Mucosa of rectum (tissue), 2 donors: Measurements from ENCODE around the gene GRIP2.

Experiments used
- H3K27ac ChIP-seq, 2 donors: one replicate each; pipeline ENCODE4 v1.7.0; 2013; ENCODE audit warnings: inconsistent platforms in 2 of 2, low read depth in 2 of 2, low read length in 2 of 2
- H3K27me3 ChIP-seq, 2 donors: one replicate each; pipeline ENCODE4 v1.7.0; 2013; ENCODE audit warnings: low read length in 2 of 2; ENCODE audit not compliant: control insufficient read depth in 2 of 2, insufficient read depth in 2 of 2
- H3K36me3 ChIP-seq, 2 donors: one replicate each; pipeline ENCODE4 v1.7.0; 2013; ENCODE audit warnings: low read length in 2 of 2; ENCODE audit not compliant: control insufficient read depth in 2 of 2, insufficient read depth in 2 of 2
- H3K4me1 ChIP-seq, 2 donors: one replicate each; pipeline ENCODE4 v1.7.0; 2013; ENCODE audit warnings: low read length in 2 of 2, mild to moderate bottlenecking in 1 of 2; ENCODE audit not compliant: control insufficient read depth in 2 of 2, insufficient read depth in 2 of 2
- H3K4me3 ChIP-seq, 2 donors: one replicate each; pipeline ENCODE4 v1.7.0; 2013; ENCODE audit warnings: low read length in 2 of 2
- H3K9ac ChIP-seq, 2 donors: one replicate each; pipeline ENCODE4 v1.7.0; 2013; ENCODE audit warnings: low read length in 2 of 2, low read depth in 1 of 2, mild to moderate bottlenecking in 1 of 2
- H3K9me3 ChIP-seq, 2 donors: one replicate each; pipeline ENCODE4 v1.7.0; 2013; ENCODE audit warnings: low read length in 2 of 2; ENCODE audit not compliant: control insufficient read depth in 2 of 2
- donor health status: healthy.
- donor health status: Normal muscosa, but diverticular disease.

The GRIP2 gene

GRCh38 chr3:14448756-14449727 is 91.1 kb downstream of the GRIP2 start:
- Histone ChIP-seq H3K36me3 (peaks cover 10 to 40% of the 10 kb centered on the region in 2 donors), H3K4me1 (peaks cover 10 to 23% of the 10 kb centered on the region in 2 donors), H3K27ac (no peak overlapping the region), H3K27me3 (no peaks in the 10 kb centered on the region), H3K9me3 (no peaks in the 10 kb centered on the region), H3K4me3 (no peak overlapping the region), H3K9ac (no peak overlapping the region)

DNA sequence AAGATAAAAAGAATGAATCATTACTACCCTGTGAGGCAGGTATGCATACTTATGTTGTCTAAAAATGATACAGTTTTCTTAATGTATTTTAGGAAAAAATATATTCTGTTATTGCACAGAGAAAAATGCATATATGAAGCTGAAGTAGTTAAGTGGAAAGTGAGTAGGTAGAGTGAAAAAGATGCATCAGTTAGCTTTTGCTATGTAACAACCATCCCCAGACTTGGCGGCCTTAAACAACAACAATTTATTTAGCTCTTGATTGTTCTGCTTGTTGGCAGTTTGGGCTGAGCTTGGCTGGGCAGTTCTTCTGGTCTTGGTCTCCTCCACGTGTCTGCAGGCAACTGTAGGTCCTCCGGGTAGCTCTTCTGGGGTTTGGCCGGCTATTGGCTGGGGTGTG is 92.1 kb downstream of the GRIP2 start:
- H3K4me1 ChIP-seq: peaks cover 10 to 13% of the 10 kb centered on the region in 2 donors
- H3K27ac ChIP-seq: no peak overlapping the region
- H3K9ac ChIP-seq: no peak overlapping the region
- no peaks in the 10 kb centered on the region for H3K9me3 ChIP-seq
- H3K36me3 ChIP-seq: peaks cover 10 to 40% of the 10 kb centered on the region in 2 donors
- H3K4me3 ChIP-seq: no peak overlapping the region
- no peaks in the 10 kb centered on the region for H3K27me3 ChIP-seq

GRCh38 chr3:14446988-14447570 is 93.1 kb downstream of the GRIP2 start:
- H3K4me1 ChIP-seq: peaks cover 3 to 5% of the 10 kb centered on the region in 2 donors
- no peak overlapping the region for H3K4me3 ChIP-seq
- H3K27ac ChIP-seq: no peak overlapping the region
- no peak overlapping the region for H3K9ac ChIP-seq
- H3K36me3 ChIP-seq: peaks cover 10 to 40% of the 10 kb centered on the region in 2 donors
- H3K27me3 ChIP-seq: no peaks in the 10 kb centered on the region
- no peaks in the 10 kb centered on the region for H3K9me3 ChIP-seq

GRCh38 chr3:14445773-14446172 is 94.4 kb downstream of the GRIP2 start:
- Histone ChIP-seq H3K9ac (no peak overlapping the region), H3K9me3 (no peaks in the 10 kb centered on the region), H3K36me3 (peaks cover 8 to 38% of the 10 kb centered on the region in 2 donors), H3K27me3 (no peaks in the 10 kb centered on the region), H3K27ac (no peak overlapping the region), H3K4me1 (no peaks in the 10 kb centered on the region), H3K4me3 (no peak overlapping the region)

DNA sequence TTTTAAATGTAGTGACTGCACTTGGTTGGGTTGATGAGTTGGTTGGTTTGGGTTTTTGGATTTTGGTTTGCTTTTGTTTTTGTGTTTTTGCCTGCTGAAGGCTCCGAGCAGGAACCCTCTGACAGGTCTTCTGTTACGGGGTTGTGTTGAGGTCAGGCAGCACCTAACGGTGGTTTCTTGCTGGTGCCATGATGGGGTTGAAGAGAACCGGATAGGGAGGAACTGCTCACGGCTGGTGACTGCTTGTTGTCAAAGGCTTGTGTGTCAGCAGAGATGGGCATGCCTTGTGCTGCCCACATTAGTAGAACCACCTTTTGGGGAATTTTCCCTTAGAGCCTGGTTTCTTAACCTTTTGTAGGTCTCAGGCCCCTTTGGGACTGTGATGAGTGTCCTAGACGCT is 95.8 kb downstream of the GRIP2 start:
- H3K27me3 ChIP-seq: peaks cover 0 to 2% of the 10 kb centered on the region in 2 donors

GRCh38 chr3:14441920-14442300 is 98.2 kb downstream of the GRIP2 start:
- no peak overlapping the region for H3K27ac ChIP-seq

More for the DNA sequence above, 95.8 kb downstream of the GRIP2 start:
- peaks cover 4 to 5% of the 10 kb centered on the region in 2 donors for H3K4me1 ChIP-seq
- peaks cover 8 to 35% of the 10 kb centered on the region in 2 donors for H3K36me3 ChIP-seq
- no peak overlapping the region for H3K27ac ChIP-seq
- H3K9ac ChIP-seq: no peak overlapping the region
- no peaks in the 10 kb centered on the region for H3K9me3 ChIP-seq
- H3K4me3 ChIP-seq: no peak overlapping the region

GRCh38 chr3:14441240-14441919 is 98.8 kb downstream of the GRIP2 start:
- Histone ChIP-seq H3K9ac (no peak overlapping the region), H3K4me1 (peaks cover 10 to 16% of the 10 kb centered on the region in 2 donors), H3K9me3 (no peaks in the 10 kb centered on the region), H3K36me3 (peaks cover 0 to 15% of the 10 kb centered on the region in 2 donors), H3K4me3 (no peak overlapping the region), H3K27me3 (peaks cover 0 to 2% of the 10 kb centered on the region in 2 donors), H3K27ac (no peak overlapping the region)

More at GRCh38 chr3:14441920-14442300, 98.2 kb downstream of the GRIP2 start:
- Histone ChIP-seq H3K36me3 (peaks cover 4 to 18% of the 10 kb centered on the region in 2 donors), H3K4me3 (no peak overlapping the region), H3K9me3 (no peaks in the 10 kb centered on the region), H3K9ac (no peak overlapping the region), H3K4me1 (peaks cover 8 to 12% of the 10 kb centered on the region in 2 donors), H3K27me3 (peaks cover 0 to 2% of the 10 kb centered on the region in 2 donors)

DNA sequence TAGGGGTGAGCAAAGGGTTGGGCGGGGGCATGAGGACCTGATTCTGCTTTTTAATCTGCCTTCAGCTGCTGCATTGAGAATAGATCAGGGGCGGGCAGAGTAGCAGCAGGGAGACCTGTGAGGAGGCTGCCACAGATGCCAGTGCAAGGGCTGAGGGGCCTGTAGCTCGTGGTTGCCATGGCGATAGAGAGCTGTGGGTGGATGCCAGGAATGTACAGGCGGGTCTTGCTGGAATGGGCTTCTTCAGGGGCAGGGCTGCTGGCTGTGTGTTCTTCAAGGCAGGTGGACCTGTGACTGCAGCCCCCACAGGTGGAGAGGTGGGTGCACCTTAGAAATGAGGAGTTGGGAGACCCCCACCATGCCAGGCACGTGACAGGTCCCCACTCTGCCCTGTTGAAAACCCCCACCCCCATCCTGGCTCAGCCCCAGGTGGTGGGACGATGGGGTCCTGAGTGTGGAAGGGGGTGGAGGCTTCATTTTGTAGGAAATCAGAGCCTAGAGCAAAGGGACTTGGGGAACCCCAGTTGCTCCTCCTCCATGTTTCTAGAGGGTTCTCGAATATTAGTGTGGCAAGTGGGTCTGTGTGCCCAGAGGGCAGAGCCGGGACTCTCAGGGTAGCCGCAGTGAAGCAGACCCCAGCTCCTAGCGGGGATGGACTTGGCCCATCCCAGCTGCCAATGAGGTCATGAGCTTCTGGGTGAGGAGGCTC is 99.5 kb downstream of the GRIP2 start:
- peaks cover 0 to 2% of the 10 kb centered on the region in 2 donors for H3K27me3 ChIP-seq
- H3K9me3 ChIP-seq: no peaks in the 10 kb centered on the region
- peaks cover 0 to 9% of the 10 kb centered on the region in 2 donors for H3K36me3 ChIP-seq
- no peak overlapping the region for H3K9ac ChIP-seq
- no peak overlapping the region for H3K27ac ChIP-seq
- H3K4me1 ChIP-seq: peaks cover 10 to 18% of the 10 kb centered on the region in 2 donors
- no peak overlapping the region for H3K4me3 ChIP-seq

DNA sequence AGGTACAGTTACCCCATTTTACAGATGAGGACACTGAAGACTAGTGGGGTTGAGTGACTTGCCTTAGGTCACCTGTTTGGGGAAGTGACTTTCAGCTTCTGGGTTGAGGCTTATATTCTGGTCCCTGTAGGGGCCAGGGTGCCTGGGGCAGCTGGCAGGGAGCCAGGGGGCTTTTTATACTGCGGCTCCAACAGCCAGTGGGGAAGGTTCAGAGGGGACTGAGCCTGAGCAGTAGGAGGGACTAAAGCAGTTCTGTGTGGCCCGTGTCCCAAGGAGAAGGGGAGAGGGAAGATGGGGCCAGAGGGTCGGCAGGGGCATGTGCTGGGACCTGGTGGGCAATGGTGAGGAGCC is 100.0 kb downstream of the GRIP2 start:
- Histone ChIP-seq H3K9me3 (no peaks in the 10 kb centered on the region), H3K36me3 (peaks cover 0 to 5% of the 10 kb centered on the region in 2 donors), H3K4me1 (peaks cover 11 to 18% of the 10 kb centered on the region in 2 donors), H3K27me3 (peaks cover 0 to 2% of the 10 kb centered on the region in 2 donors), H3K9ac (no peak overlapping the region), H3K27ac (no peak overlapping the region), H3K4me3 (no peak overlapping the region)
